GM19099 (cell line): ENCODE results near the gene ATP10D.

Source experiments
- POLR2A ChIP-seq: IDR thresholded peaks from 3 replicates; pipeline ENCODE4 v1.6.1; 2011; ENCODE audit warnings: low read depth; ENCODE audit not compliant: insufficient read length; ENCODE audit errors: extremely low read depth

The ATP10D gene

GRCh38 chr4:47550899-47551548, 65.9 kb downstream of the ATP10D start:
- no peak for TF ChIP-seq POLR2A

GRCh38 chr4:47551682-47552081, 66.6 kb downstream of the ATP10D start:
- no peak for TF ChIP-seq POLR2A

GRCh38 chr4:47553329-47554125, 68.5 kb downstream of the ATP10D start:
- no peak for TF ChIP-seq POLR2A

DNA sequence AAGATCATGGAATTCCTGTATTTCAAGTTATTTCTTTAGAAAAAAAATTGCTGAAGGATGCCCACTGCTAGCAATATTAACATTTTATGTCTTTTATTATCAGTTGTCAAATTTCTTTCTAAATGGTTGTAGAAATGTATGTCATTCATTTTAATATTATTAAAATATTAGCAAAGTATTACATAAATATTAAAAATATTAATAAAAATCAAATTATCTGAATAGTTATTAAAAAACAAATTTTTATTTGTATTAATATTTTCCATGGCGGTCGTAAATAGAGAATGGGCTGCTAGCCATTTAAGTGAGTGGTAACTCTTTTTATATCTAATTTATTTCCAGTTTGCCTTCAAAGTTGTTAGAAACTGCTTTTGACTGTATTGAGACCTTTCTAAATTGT, 72.2 kb downstream of the ATP10D start:
- no peak for TF ChIP-seq POLR2A

- no peak for TF ChIP-seq POLR2A
Observed at GRCh38 chr4:47560682-47561081, 75.6 kb downstream of the ATP10D start.

- TF ChIP-seq POLR2A: no peak
Observed at GRCh38 chr4:47561331-47561730, 76.3 kb downstream of the ATP10D start.

- TF ChIP-seq POLR2A: no peak
Observed at GRCh38 chr4:47562297-47562696, 77.2 kb downstream of the ATP10D start.

- no peak for TF ChIP-seq POLR2A
Observed at GRCh38 chr4:47566566-47566965, 81.5 kb downstream of the ATP10D start.

GRCh38 chr4:47566969-47567368, 81.9 kb downstream of the ATP10D start:
- no peak for TF ChIP-seq POLR2A

DNA sequence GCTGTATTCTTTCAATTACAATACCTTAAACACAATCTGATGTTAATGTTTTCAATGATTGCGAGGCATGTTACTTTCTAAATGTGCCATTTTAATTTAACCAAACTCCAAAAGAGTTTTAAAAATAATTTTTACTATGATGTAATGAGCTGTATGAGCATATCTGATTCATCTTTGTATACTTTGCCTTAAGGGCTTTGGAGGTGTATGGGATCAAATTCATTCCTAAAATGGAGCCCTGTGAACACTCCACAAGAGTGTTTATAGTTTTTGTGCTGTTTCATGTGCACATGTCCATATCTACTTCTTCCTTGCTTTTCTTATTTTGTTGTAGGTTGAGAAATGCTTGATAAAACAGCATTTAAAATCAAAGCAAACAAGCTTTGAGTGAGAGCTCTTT, 82.4 kb downstream of the ATP10D start:
- TF ChIP-seq POLR2A: no peak

- TF ChIP-seq POLR2A: no peak
Observed at GRCh38 chr4:47570816-47571215, 85.7 kb downstream of the ATP10D start.

GRCh38 chr4:47572981-47573380, 87.9 kb downstream of the ATP10D start:
- no peak for TF ChIP-seq POLR2A

GRCh38 chr4:47577779-47578553, 92.9 kb downstream of the ATP10D start:
- no peak for TF ChIP-seq POLR2A

DNA sequence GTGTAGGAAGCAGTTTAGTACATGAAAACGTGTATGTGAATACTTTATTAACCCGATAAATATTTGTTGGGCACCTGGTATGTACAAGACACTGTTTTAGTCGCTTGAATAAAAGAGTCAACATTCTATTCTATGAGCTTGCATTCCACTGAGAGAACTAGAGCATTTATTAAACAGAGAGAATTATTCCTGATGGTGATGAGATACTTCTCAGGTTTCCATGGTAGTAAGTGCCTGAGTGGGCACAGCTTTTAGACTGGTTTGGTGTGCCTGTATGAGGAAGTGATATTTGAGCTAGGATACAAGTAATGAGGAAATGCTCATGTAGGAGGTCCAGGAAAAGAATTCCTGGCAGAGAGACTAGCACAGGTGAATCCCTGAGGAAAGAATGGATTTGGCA, 94.2 kb downstream of the ATP10D start:
- no peak for TF ChIP-seq POLR2A

- no peak for TF ChIP-seq POLR2A
Observed at GRCh38 chr4:47590325-47590724, 105.2 kb downstream of the ATP10D start.

DNA sequence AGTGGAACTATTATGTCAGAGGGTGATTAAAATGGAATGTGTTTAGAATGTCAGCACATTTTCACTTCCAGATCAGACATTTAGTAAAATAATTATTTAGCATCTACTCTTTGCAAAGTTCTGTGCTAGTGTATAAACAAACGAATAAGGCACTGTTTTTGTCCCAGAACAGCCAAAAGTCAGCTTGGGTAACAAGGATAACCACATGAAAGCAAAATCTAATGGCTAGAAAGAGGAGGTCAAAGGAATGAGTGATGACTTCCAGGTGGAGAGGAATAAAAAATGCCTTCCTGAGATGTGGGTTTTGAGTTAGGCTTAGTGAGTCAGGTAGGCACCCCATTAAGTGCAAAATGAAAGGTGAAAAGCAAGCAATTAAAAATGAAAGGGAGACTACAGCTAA, 112.6 kb downstream of the ATP10D start:
- TF ChIP-seq POLR2A: no peak
